Activated naive CD8-positive, alpha-beta T cell treated with anti-CD3 and anti-CD28 coated beads for 36 hours (primary cell): ENCODE data around the gene ARID3A. TPM values are rescaled to one million over a fixed set of nuclear protein-coding genes. Genes with fewer than 3 reads are reported as not detected.
"Not testable (repeated sequence)": the region's sequence is repeated elsewhere in the genome, so short reads cannot be mapped to it uniquely, and the experiment has no call there.

ENCODE experiments used
- DNase-seq: peaks from one replicate; pipeline ENCODE4 v3.0.0; 2021
- H3K27ac Mint-ChIP-seq: one replicate; pipeline ENCODE4 v1.8.0; 2022; ENCODE audit warnings: mild to moderate bottlenecking, moderate library complexity, mixed read lengths
- H3K27me3 Mint-ChIP-seq: one replicate; pipeline ENCODE4 v1.8.0; 2022; ENCODE audit warnings: mild to moderate bottlenecking, mixed read lengths
- H3K36me3 Mint-ChIP-seq: one replicate; pipeline ENCODE4 v1.8.0; 2021; ENCODE audit warnings: mild to moderate bottlenecking, mixed read lengths
- H3K4me1 Mint-ChIP-seq: one replicate; pipeline ENCODE4 v1.8.0; 2021; ENCODE audit warnings: mixed read lengths
- H3K4me3 Mint-ChIP-seq: one replicate; pipeline ENCODE4 v1.8.0; 2022; ENCODE audit warnings: mild to moderate bottlenecking, moderate library complexity, mixed read lengths
- H3K9me3 Mint-ChIP-seq: one replicate; pipeline ENCODE4 v1.8.0; 2022; ENCODE audit warnings: mixed read lengths
- total RNA-seq, 2 experiments: library from RNA; stranded (reverse); gene quantifications; one replicate each; pipeline ENCODE4 v1.2.3, GENCODE V29; 2021

Gene ARID3A
- 10 to 100 TPM; 10.2 to 11.8 TPM for total RNA-seq

GRCh38 chr19:925526-926322 lies at the start of gene ARID3A:
ARID3A (plus strand) TSS chr19:926035; CDS start chr19:929529, 3,494 bp downstream.
- H3K4me3 Mint-ChIP-seq = peak within 1 kb of the TSS; percentile 72
- H3K27ac Mint-ChIP-seq = peak within 1 kb of the TSS; percentile 20
- H3K4me1 Mint-ChIP-seq = peaks cover 11% of the 10 kb centered on the region
- no peaks in the 10 kb centered on the region for H3K9me3 Mint-ChIP-seq
- peaks cover 4% of the 10 kb centered on the region for H3K36me3 Mint-ChIP-seq
- peak; percentile 83 for DNase-seq
- H3K27me3 Mint-ChIP-seq = no peaks in the 10 kb centered on the region

GRCh38 chr19:876089-876488 lies 49.7 kb upstream of the ARID3A start:
- H3K9me3 Mint-ChIP-seq = no peaks in the 10 kb centered on the region
- no peak overlapping the region for H3K4me3 Mint-ChIP-seq
- no peak for DNase-seq
- H3K4me1 Mint-ChIP-seq = peaks cover 9% of the 10 kb centered on the region
- no peaks in the 10 kb centered on the region for H3K36me3 Mint-ChIP-seq
- no peaks in the 10 kb centered on the region for H3K27me3 Mint-ChIP-seq
- H3K27ac Mint-ChIP-seq = no peak overlapping the region

GRCh38 chr19:876780-877314 lies 49.0 kb upstream of the ARID3A start:
- no peaks in the 10 kb centered on the region for H3K9me3 Mint-ChIP-seq
- H3K27me3 Mint-ChIP-seq = no peaks in the 10 kb centered on the region
- peaks cover 8% of the 10 kb centered on the region for H3K4me1 Mint-ChIP-seq
- no peak overlapping the region for H3K27ac Mint-ChIP-seq
- H3K36me3 Mint-ChIP-seq = no peaks in the 10 kb centered on the region
- no peak for DNase-seq
- no peak overlapping the region for H3K4me3 Mint-ChIP-seq

- not testable (repeated sequence) for DNase-seq, H3K27me3 Mint-ChIP-seq, H3K4me1 Mint-ChIP-seq, H3K27ac Mint-ChIP-seq, H3K4me3 Mint-ChIP-seq, H3K9me3 Mint-ChIP-seq, H3K36me3 Mint-ChIP-seq
These were observed 47.7 kb upstream of the ARID3A start for GRCh38 chr19:877992-878660.

GRCh38 chr19:878751-879561 lies 46.9 kb upstream of the ARID3A start:
- not testable (repeated sequence) for H3K4me3 Mint-ChIP-seq, H3K4me1 Mint-ChIP-seq, H3K36me3 Mint-ChIP-seq, H3K9me3 Mint-ChIP-seq, H3K27ac Mint-ChIP-seq, H3K27me3 Mint-ChIP-seq, DNase-seq

- no peaks in the 10 kb centered on the region for H3K36me3 Mint-ChIP-seq
- H3K27me3 Mint-ChIP-seq = no peaks in the 10 kb centered on the region
- DNase-seq = no peak
- no peaks in the 10 kb centered on the region for H3K9me3 Mint-ChIP-seq
- H3K27ac Mint-ChIP-seq = no peak overlapping the region
- H3K4me3 Mint-ChIP-seq = no peak overlapping the region
- no peaks in the 10 kb centered on the region for H3K4me1 Mint-ChIP-seq
These were observed 46.0 kb upstream of the ARID3A start for GRCh38 chr19:879711-880438.

GRCh38 chr19:881385-882071 lies 44.3 kb upstream of the ARID3A start:
- Mint-ChIP-seq H3K27ac (no peak overlapping the region), H3K4me1 (no peaks in the 10 kb centered on the region), H3K27me3 (no peaks in the 10 kb centered on the region), H3K4me3 (no peak overlapping the region), H3K9me3 (no peaks in the 10 kb centered on the region), H3K36me3 (no peaks in the 10 kb centered on the region)
- DNase-seq = no peak

- Mint-ChIP-seq H3K36me3 (no peaks in the 10 kb centered on the region), H3K4me3 (no peak overlapping the region), H3K27me3 (no peaks in the 10 kb centered on the region), H3K9me3 (no peaks in the 10 kb centered on the region), H3K27ac (no peak overlapping the region), H3K4me1 (no peaks in the 10 kb centered on the region)
- no peak for DNase-seq
These were observed 42.9 kb upstream of the ARID3A start for GRCh38 chr19:882871-883497.

GRCh38 chr19:883661-884211 lies 42.1 kb upstream of the ARID3A start:
- H3K4me1 Mint-ChIP-seq = peaks cover 3% of the 10 kb centered on the region
- no peak for DNase-seq
- H3K36me3 Mint-ChIP-seq = no peaks in the 10 kb centered on the region
- no peaks in the 10 kb centered on the region for H3K27me3 Mint-ChIP-seq
- no peak overlapping the region for H3K4me3 Mint-ChIP-seq
- no peaks in the 10 kb centered on the region for H3K9me3 Mint-ChIP-seq
- H3K27ac Mint-ChIP-seq = no peak overlapping the region

GRCh38 chr19:884420-885211 lies 41.2 kb upstream of the ARID3A start:
- H3K4me3 Mint-ChIP-seq = no peak overlapping the region
- H3K27ac Mint-ChIP-seq = no peak overlapping the region

GRCh38 chr19:885536-886224 lies 40.2 kb upstream of the ARID3A start:
- H3K36me3 Mint-ChIP-seq = peaks cover 2% of the 10 kb centered on the region
- H3K9me3 Mint-ChIP-seq = no peaks in the 10 kb centered on the region
- no peaks in the 10 kb centered on the region for H3K27me3 Mint-ChIP-seq
- H3K4me1 Mint-ChIP-seq = peaks cover 4% of the 10 kb centered on the region
- H3K4me3 Mint-ChIP-seq = no peak overlapping the region
- no peak overlapping the region for H3K27ac Mint-ChIP-seq
- no peak for DNase-seq

More at GRCh38 chr19:884420-885211, 41.2 kb upstream of the ARID3A start:
- DNase-seq = no peak
- Mint-ChIP-seq H3K27me3 (no peaks in the 10 kb centered on the region), H3K36me3 (peaks cover 2% of the 10 kb centered on the region), H3K4me1 (peaks cover 4% of the 10 kb centered on the region), H3K9me3 (no peaks in the 10 kb centered on the region)

- Mint-ChIP-seq H3K36me3 (peaks cover 2% of the 10 kb centered on the region), H3K27ac (peak overlapping the region; percentile 45), H3K4me1 (peaks cover 4% of the 10 kb centered on the region), H3K9me3 (no peaks in the 10 kb centered on the region), H3K4me3 (no peak overlapping the region), H3K27me3 (no peaks in the 10 kb centered on the region)
- DNase-seq = no peak
These were observed 38.8 kb upstream of the ARID3A start for GRCh38 chr19:887072-887471.
